H1 (cell line): ENCODE results near the gene MYH11. TPM values are rescaled to one million over a fixed set of nuclear protein-coding genes. Genes with fewer than 3 reads are reported as not detected.

Experiments used
- CTCF ChIA-PET: fragments of 300-600 bp; sonication (Branson Sonifier 250); formaldehyde crosslinking; loops from one replicate; lab custom pipeline; 2021; ENCODE audit not compliant: partially characterized antibody; lab: Charles Lee
- POLR2A ChIA-PET: fragments of 300-600 bp; sonication (Branson Sonifier 250); formaldehyde crosslinking; loops from one replicate; lab custom pipeline; 2021; ENCODE audit warnings: inconsistent platforms; ENCODE audit not compliant: partially characterized antibody; lab: Charles Lee
- DNase-seq, 2 experiments: peaks; one replicate each; pipeline versions ENCODE4 v3.0.0 to v3.0.0-alpha.2; 2010 to 2022; ENCODE audit warnings: low spot score in 2 of 2, low read depth in 1 of 2, mixed read lengths in 1 of 2
- FAIRE-seq: peaks from 2 replicates; lab custom pipeline; 2011; peaks lifted over from hg19 to GRCh38; lab: Jason Lieb, UNC
- H2AFZ ChIP-seq: 2 replicates; pipeline ENCODE4 v1.8.1; 2012; ENCODE audit warnings: low read length, inconsistent platforms
- H2AK5ac ChIP-seq: 2 replicates; pipeline ENCODE4 v1.6.1; 2013; ENCODE audit warnings: low read depth, low read length
- H2BK120ac ChIP-seq: replicated peaks from 2 replicates; pipeline ENCODE3; 2013; ENCODE audit warnings: low read depth, low read length, inconsistent platforms
- H2BK12ac ChIP-seq: 2 replicates; pipeline ENCODE4 v1.6.1; 2013; ENCODE audit warnings: low read depth, low read length
- H2BK15ac ChIP-seq: 2 replicates; pipeline ENCODE4 v1.6.1; 2013; ENCODE audit warnings: low read length
- H2BK20ac ChIP-seq: 2 replicates; pipeline ENCODE4 v1.6.1; 2013; ENCODE audit warnings: low read length
- H2BK5ac ChIP-seq: 2 replicates; pipeline ENCODE4 v1.6.1; 2013; ENCODE audit warnings: low read depth, low read length
- H3K14ac ChIP-seq: 2 replicates; pipeline ENCODE4 v1.6.1; 2013; ENCODE audit warnings: inconsistent platforms; ENCODE audit not compliant: insufficient read length
- H3K18ac ChIP-seq: 2 replicates; pipeline ENCODE4 v1.6.1; 2013; ENCODE audit warnings: low read length; ENCODE audit errors: extremely low read depth
- H3K23ac ChIP-seq: 2 replicates; pipeline ENCODE4 v1.6.1; 2013; ENCODE audit warnings: inconsistent platforms; ENCODE audit not compliant: insufficient read length
- H3K23me2 ChIP-seq: 2 replicates; pipeline ENCODE4 v1.6.1; 2013; ENCODE audit warnings: low read depth, low read length
- H3K27ac ChIP-seq: 2 replicates; pipeline ENCODE4 v1.6.1; 2011; ENCODE audit warnings: low read depth, low read length, inconsistent platforms
- H3K27me3 ChIP-seq, 4 experiments: replicated peaks in 1 of 4; 1 replicate in 1 of 4; 2 replicates in 3 of 4; pipeline versions ENCODE4 v1.6.1 to v1.8.1; 2011 to 2013; ENCODE audit warnings: low read length in 3 of 4, mild to moderate bottlenecking in 3 of 4, inconsistent platforms in 2 of 4, mixed read lengths in 2 of 4, moderate library complexity in 1 of 4; ENCODE audit not compliant: control insufficient read depth in 3 of 4, insufficient read depth in 3 of 4; ENCODE audit errors: extremely low read depth in 1 of 4
- H3K36me3 ChIP-seq, 4 experiments: 2 replicates each; pipeline versions ENCODE4 v1.6.1 to v1.8.1; 2011 to 2013; ENCODE audit warnings: mild to moderate bottlenecking in 4 of 4, low read length in 3 of 4, moderate library complexity in 2 of 4, control low read depth in 1 of 4, inconsistent platforms in 1 of 4; ENCODE audit not compliant: insufficient read depth in 4 of 4, control insufficient read depth in 2 of 4
- H3K4ac ChIP-seq: replicated peaks from 2 replicates; pipeline ENCODE3; 2013; ENCODE audit warnings: low read length, low read depth, mixed read lengths, inconsistent platforms; ENCODE audit not compliant: insufficient read length
- H3K4me1 ChIP-seq, 4 experiments: replicated peaks in 1 of 4; 1 replicate in 1 of 4; 2 replicates in 3 of 4; pipeline versions ENCODE4 v1.6.1 to v1.8.1; 2011 to 2013; ENCODE audit warnings: low read length in 3 of 4, inconsistent platforms in 2 of 4, mixed read lengths in 1 of 4; ENCODE audit not compliant: insufficient read depth in 4 of 4, control insufficient read depth in 3 of 4
- H3K4me2 ChIP-seq, 2 experiments: 2 replicates each; pipeline versions ENCODE4 v1.6.1 to v1.8.1; 2011 to 2013; ENCODE audit warnings: low read depth in 2 of 2, low read length in 2 of 2, control low read depth in 1 of 2, inconsistent platforms in 1 of 2, mild to moderate bottlenecking in 1 of 2; ENCODE audit not compliant: insufficient read depth in 1 of 2
- H3K4me3 ChIP-seq, 4 experiments: fragments of 200-600, 300-600 bp in 1 of 4; sonication (generic), shearing (Covaris generic), sonication (Bioruptor Twin) in 1 of 4; 2 replicates each; pipeline versions ENCODE4 v1.5.1 to v1.8.1; 2011 to 2016; ENCODE audit warnings: low read length in 4 of 4, low read depth in 3 of 4, control low read depth in 2 of 4, inconsistent platforms in 2 of 4, mild to moderate bottlenecking in 2 of 4, mixed read lengths in 1 of 4, moderate library complexity in 1 of 4; ENCODE audit not compliant: insufficient read depth in 2 of 4; ENCODE audit errors: extremely low read depth in 1 of 4
- H3K56ac ChIP-seq: replicated peaks from 2 replicates; pipeline ENCODE3; 2013; ENCODE audit warnings: low read depth, mild to moderate bottlenecking, mixed read lengths, low read length, inconsistent platforms; ENCODE audit not compliant: insufficient read length
- H3K79me1 ChIP-seq: 2 replicates; pipeline ENCODE4 v1.6.1; 2013; ENCODE audit warnings: low read depth, low read length, control low read depth
- H3K79me2 ChIP-seq, 2 experiments: 2 replicates each; pipeline versions ENCODE4 v1.6.1 to v1.8.1; 2012 to 2013; ENCODE audit warnings: low read length in 2 of 2, mild to moderate bottlenecking in 2 of 2, inconsistent platforms in 1 of 2; ENCODE audit not compliant: insufficient read depth in 2 of 2, control insufficient read depth in 1 of 2
- H3K9ac ChIP-seq, 4 experiments: replicated peaks in 1 of 4; 1 replicate in 1 of 4; 2 replicates in 3 of 4; pipeline versions ENCODE4 v1.6.1 to v1.8.1; 2011 to 2013; ENCODE audit warnings: low read depth in 3 of 4, low read length in 3 of 4, control low read depth in 2 of 4, mild to moderate bottlenecking in 2 of 4, moderate library complexity in 2 of 4, inconsistent platforms in 1 of 4; ENCODE audit errors: extremely low read depth in 1 of 4
- H3K9me3 ChIP-seq, 2 experiments: 2 replicates each; pipeline versions ENCODE4 v1.6.1 to v1.8.1; 2012 to 2013; ENCODE audit warnings: mild to moderate bottlenecking in 2 of 2, moderate library complexity in 2 of 2, control low read depth in 1 of 2, inconsistent platforms in 1 of 2, low read depth in 1 of 2, low read length in 1 of 2, mixed read lengths in 1 of 2; ENCODE audit not compliant: insufficient read depth in 2 of 2
- H4K20me1 ChIP-seq, 2 experiments: replicated peaks in 1 of 2; 2 replicates each; pipeline versions ENCODE3 to v1.8.1; 2011 to 2013; ENCODE audit warnings: inconsistent platforms in 2 of 2, low read length in 2 of 2, mild to moderate bottlenecking in 1 of 2; ENCODE audit not compliant: insufficient read depth in 2 of 2, control insufficient read depth in 1 of 2
- H4K5ac ChIP-seq: 2 replicates; pipeline ENCODE4 v1.6.1; 2013; ENCODE audit warnings: low read length, low read depth, mixed read lengths, inconsistent platforms; ENCODE audit not compliant: insufficient read length
- H4K8ac ChIP-seq: 2 replicates; pipeline ENCODE4 v1.8.0; 2013; ENCODE audit warnings: mild to moderate bottlenecking, moderate library complexity, low read length, inconsistent platforms; ENCODE audit not compliant: insufficient read depth; ENCODE audit errors: extremely low read depth
- H4K91ac ChIP-seq: replicated peaks from 2 replicates; pipeline ENCODE3; 2013; ENCODE audit warnings: low read length, mixed read lengths, inconsistent platforms; ENCODE audit not compliant: insufficient read length
- CHD1 ChIP-seq: IDR thresholded peaks from 2 replicates; pipeline ENCODE4 v1.6.1; 2012; ENCODE audit warnings: low read depth, low read length, improper control_type of control experiment
- CTBP2 ChIP-seq: IDR thresholded peaks from 2 replicates; pipeline ENCODE4 v1.7.0; 2011; ENCODE audit warnings: borderline replicate concordance, mild to moderate bottlenecking, moderate library complexity, mixed read lengths, low read length; ENCODE audit not compliant: insufficient read depth, insufficient read length
- SIX5 ChIP-seq: IDR thresholded peaks from 2 replicates; pipeline ENCODE4 v1.6.1; 2011; ENCODE audit warnings: mild to moderate bottlenecking, low read depth, low read length
- SP1 ChIP-seq: IDR thresholded peaks from 2 replicates; pipeline ENCODE4 v1.6.1; 2011; ENCODE audit warnings: low read depth, low read length
- WGBS, 2 experiments: shearing (Covaris generic) in 1 of 2; methylation state at CpG; one replicate each; pipeline versions ENCODE4 v1.1.6 to v1.1.7; 2013 to 2015; ENCODE audit warnings: low lambda C conversion rate in 2 of 2, mixed read lengths in 2 of 2, inconsistent platforms in 1 of 2, low coverage in 1 of 2, missing lambda C conversion rate in 1 of 2; ENCODE audit not compliant: insufficient replicate concordance in 2 of 2, insufficient coverage in 1 of 2, insufficient read length in 1 of 2; ENCODE audit errors: extremely low coverage in 1 of 2, missing lambda C conversion rate in 1 of 2; 5-methylcytosine and 5-hydroxymethylcytosine counted together
- polyA plus RNA-seq, 7 experiments: library from polyadenylated mRNA; depleted of rRNA in 3 of 7; stranded (reverse) in 5 of 7; unstranded in 2 of 7; fragments of >200 nt in 5 of 7; fragments of 200-250 nt in 2 of 7; gene quantifications; 1 replicate in 5 of 7; 2 replicates in 1 of 7; 4 replicates in 1 of 7; pipeline versions ENCODE4 v1.2.1 to v1.2.3, GENCODE V29; 2011 to 2013; ENCODE audit warnings: missing spikeins in 2 of 7, mixed read lengths in 2 of 7
- total RNA-seq: library from RNA; stranded (reverse); fragmentation: NEBNext Ultra II Directional; extraction: Animal tissue kit (Norgen Biotek cat#: 25700); gene quantifications from 2 replicates; pipeline ENCODE4 v1.2.1, GENCODE V29; 2021

MYH11 gene
- total and polyA plus RNA-seq, 2 of the 8 experiments (the other 6 are each of a cell fraction or from before 2014, with no cell fraction given), result 0.11 to 0.78 TPM

GRCh38 chr16:15810949-15811348, 45.9 kb downstream of the MYH11 start:
- 98% methylated on average over 3 of the region's 3 CpGs; no CpG with 5 or more reads in 1 of the 2 experiments for WGBS, 2 experiments
- H4K5ac ChIP-seq, result no peak overlapping the region
- no peak overlapping the region for H3K27ac ChIP-seq
- H4K8ac ChIP-seq, result no peak overlapping the region; the same call in 1 of the 2 replicates
- FAIRE-seq (no peak), DNase-seq (no peak)
- H4K20me1 ChIP-seq, result no peaks in the 10 kb centered on the region
- no peaks in the 10 kb centered on the region for H3K79me2 ChIP-seq
- no peak overlapping the region for H4K91ac ChIP-seq
- H3K23me2 ChIP-seq, result no peaks in the 10 kb centered on the region
- no peak overlapping the region for H2BK120ac ChIP-seq
- H3K14ac ChIP-seq, result no peak overlapping the region
- H2BK20ac ChIP-seq, result no peak overlapping the region
- no peaks in the 10 kb centered on the region for H3K36me3 ChIP-seq
- no peak overlapping the region for H3K4me2 ChIP-seq
- H2BK5ac ChIP-seq, result no peak overlapping the region
- no peak overlapping the region for H3K56ac ChIP-seq
- H2AFZ ChIP-seq, result no peak overlapping the region
- ChIA-PET POLR2A (no interaction called here), CTCF (interaction anchor here (0.6 to 3.9 kb wide), 5 partner anchors 9 to 372 kb away, joined by 3 to 18 read pairs (median 7); no protein-coding TSS in a partner anchor)
- no peak overlapping the region for H3K23ac ChIP-seq
- H2AK5ac ChIP-seq, result no peak overlapping the region
- H3K4ac ChIP-seq, result no peak overlapping the region
- no peaks in the 10 kb centered on the region for H3K79me1 ChIP-seq
- H2BK15ac ChIP-seq, result no peak overlapping the region
- no peak overlapping the region for H3K9ac ChIP-seq
- H3K18ac ChIP-seq, result no peak overlapping the region
- H2BK12ac ChIP-seq, result no peak overlapping the region
- no peak overlapping the region for H3K4me3 ChIP-seq
- 0 out of 7 replicates have a peak, but pooled peaks cover 0 to 2% (median 0%) of the 10 kb centered on the region in 4 experiments for H3K27me3 ChIP-seq
- peaks cover 0 to 13% (median 6%) of the 10 kb centered on the region in 4 experiments; a peak in 6 of 7 replicates for H3K4me1 ChIP-seq
- peaks cover under 1 to 2% of the 10 kb centered on the region in 2 experiments; a peak in 1 of 4 replicates for H3K9me3 ChIP-seq
- TF ChIP-seq CTBP2 (no peak), SIX5 (no peak), CHD1 (no peak), SP1 (no peak)
